Pancreas (tissue), 10 donors: ENCODE data around the gene CFAP46. TPM values are rescaled to one million over a fixed set of nuclear protein-coding genes. Genes with fewer than 3 reads are reported as not detected.

Experiments
- ATAC-seq, 4 donors: fragments of 200-7000 bp; cut with Tn5 transposase; one replicate each; pipeline versions ENCODE4 v1.8.0 to v1.9.1; 2020; ENCODE audit warnings: mild to moderate bottlenecking in 4 of 4, moderate library complexity in 4 of 4
- DNase-seq, 6 donors: peaks; one replicate each; pipeline ENCODE4 v3.0.0-alpha.2; 2020
- FAIRE-seq: peaks from 2 replicates; lab custom pipeline; 2012; peaks lifted over from hg19 to GRCh38; lab: Jason Lieb, UNC
- H3K27ac ChIP-seq, 4 donors: fragments of 200-600 bp; sonication (generic); 1 replicate in 3 of 4; 2 replicates in 1 of 4; pipeline versions ENCODE4 v1.5.0 to v1.8.0; 2020
- H3K27me3 ChIP-seq, 4 donors: fragments of 200-600 bp; one replicate each; pipeline ENCODE4 v1.8.0; 2021
- H3K36me3 ChIP-seq, 3 donors: fragments of 200-600 bp; sonication (generic) in 1 of 3; one replicate each; pipeline versions ENCODE4 v1.5.0 to v1.8.0; 2020 to 2021
- H3K4me1 ChIP-seq, 3 donors: fragments of 200-600 bp; one replicate each; pipeline ENCODE4 v1.8.0; 2021
- H3K4me3 ChIP-seq, 4 donors: fragments of 200-600 bp; sonication (generic) in 2 of 4; one replicate each; pipeline versions ENCODE4 v1.5.0 to v1.8.0; 2020 to 2021
- H3K9me3 ChIP-seq, 4 donors: fragments of 200-600 bp; one replicate each; pipeline ENCODE4 v1.8.0; 2021
- WGBS, 2 donors: extraction: QIAGEN DNeasy Blood & Tissue Kit; methylation state at CpG; one replicate each; pipeline ENCODE4 v1.1.7; 2013; 5-methylcytosine and 5-hydroxymethylcytosine counted together
- intact Hi-C, 3 donors: fragments of 100-400 bp; cut with DNase I; formaldehyde crosslinking; loops; one replicate each; pipeline versions ENCODE4 v1.11.1 to v1.14.2; 2022
- polyA plus RNA-seq, 2 donors: library from polyadenylated mRNA; stranded (reverse); fragments of 200-250 nt; gene quantifications; one replicate each; pipeline ENCODE4 v1.2.3, GENCODE V29; 2013
- total RNA-seq, 6 donors: library from RNA; stranded (reverse); fragmentation: NEBNext Ultra II Directional in 4 of 6; extraction: Animal tissue kit (Norgen Biotek cat#: 25700) in 4 of 6; gene quantifications; one replicate each; pipeline versions ENCODE4 v1.2.1 to v1.2.4, GENCODE V29; 2021 to 2023
- TF ChIP-seq, protein P1 (sequence below), 4 donors: fragments of 200-600 bp; sonication (generic) in 3 of 4; IDR thresholded peaks; one replicate each; pipeline versions ENCODE4 v1.5.0 to v1.8.0; 2021; ENCODE audit warnings: antibody characterized with exemption in 4 of 4
- donor health status: healthy with polysubstance abuse.
- donor health status: DM: no; HTN: no; CAD: no; lungs with moderate emphysema.
- donor health status: DM: no; HTN: no; CAD: no.
- donor health status: control.
- donor health status: control.
- donor health status: Bipolar disorder and iron deficiency.
- donor health status: DM: yes; HTN: yes; CAD: no.
- donor health status: DM: no; HTN: no; CAD: no.
- donor health status: DM: no; HTN: no; CAD: no.
- donor health status: DM: yes; HTN: yes; CAD: no.

Gene CFAP46
- total and polyA plus RNA-seq, 8 donors: 0.39 to 1.6 (median 1.0) TPM

GRCh38 chr10:132813001-132813401, 129.4 kb downstream of the CFAP46 start:
- H3K36me3 ChIP-seq: no peaks in the 10 kb centered on the region
- DNase-seq (peak in 3 of 6 donors; percentile 9 to 53 (median 19)), FAIRE-seq (no peak), ATAC-seq (no peak)
- no peaks in the 10 kb centered on the region for H3K9me3 ChIP-seq
- H3K27me3 ChIP-seq: no peaks in the 10 kb centered on the region
- intact Hi-C loops: no loop called here
- TF ChIP-seq, protein P1, sequence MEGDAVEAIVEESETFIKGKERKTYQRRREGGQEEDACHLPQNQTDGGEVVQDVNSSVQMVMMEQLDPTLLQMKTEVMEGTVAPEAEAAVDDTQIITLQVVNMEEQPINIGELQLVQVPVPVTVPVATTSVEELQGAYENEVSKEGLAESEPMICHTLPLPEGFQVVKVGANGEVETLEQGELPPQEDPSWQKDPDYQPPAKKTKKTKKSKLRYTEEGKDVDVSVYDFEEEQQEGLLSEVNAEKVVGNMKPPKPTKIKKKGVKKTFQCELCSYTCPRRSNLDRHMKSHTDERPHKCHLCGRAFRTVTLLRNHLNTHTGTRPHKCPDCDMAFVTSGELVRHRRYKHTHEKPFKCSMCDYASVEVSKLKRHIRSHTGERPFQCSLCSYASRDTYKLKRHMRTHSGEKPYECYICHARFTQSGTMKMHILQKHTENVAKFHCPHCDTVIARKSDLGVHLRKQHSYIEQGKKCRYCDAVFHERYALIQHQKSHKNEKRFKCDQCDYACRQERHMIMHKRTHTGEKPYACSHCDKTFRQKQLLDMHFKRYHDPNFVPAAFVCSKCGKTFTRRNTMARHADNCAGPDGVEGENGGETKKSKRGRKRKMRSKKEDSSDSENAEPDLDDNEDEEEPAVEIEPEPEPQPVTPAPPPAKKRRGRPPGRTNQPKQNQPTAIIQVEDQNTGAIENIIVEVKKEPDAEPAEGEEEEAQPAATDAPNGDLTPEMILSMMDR (IDR thresholded peaks at IDR 0.05): no peak
- no peak overlapping the region for H3K4me3 ChIP-seq
- no peaks in the 10 kb centered on the region for H3K4me1 ChIP-seq
- WGBS, 2 donors: 65 to 75% methylated on average over 10 of the region's 10 CpGs
- H3K27ac ChIP-seq: no peak overlapping the region

- H3K36me3 ChIP-seq: no peaks in the 10 kb centered on the region
- ATAC-seq (no peak), FAIRE-seq (no peak), DNase-seq (no peak)
- H3K9me3 ChIP-seq: no peaks in the 10 kb centered on the region
- no peaks in the 10 kb centered on the region for H3K4me1 ChIP-seq
- no peak overlapping the region for H3K27ac ChIP-seq
- no peaks in the 10 kb centered on the region for H3K27me3 ChIP-seq
- 57 to 72% methylated on average over 9 to 11 of the region's 11 CpGs for WGBS, 2 donors
- intact Hi-C loops: no loop called here
- TF ChIP-seq, protein P1 (IDR thresholded peaks at IDR 0.05): no peak
- no peak overlapping the region for H3K4me3 ChIP-seq
Measured at GRCh38 chr10:132812520-132812919, 129.8 kb downstream of the CFAP46 start.

- Histone ChIP-seq H3K27me3 (no peaks in the 10 kb centered on the region), H3K27ac (no peak overlapping the region), H3K36me3 (no peaks in the 10 kb centered on the region), H3K9me3 (no peaks in the 10 kb centered on the region), H3K4me1 (no peaks in the 10 kb centered on the region), H3K4me3 (no peak overlapping the region)
- DNase-seq (peak in 2 of 6 donors; percentile 46 to 64), ATAC-seq (no peak), FAIRE-seq (no peak)
- WGBS, 2 donors: 58 to 77% methylated on average over 26 of the region's 26 CpGs
- intact Hi-C loops: no loop called here
- TF ChIP-seq, protein P1 (IDR thresholded peaks at IDR 0.05): no peak
Measured at GRCh38 chr10:132811891-132812481, 130.4 kb downstream of the CFAP46 start.

DNA sequence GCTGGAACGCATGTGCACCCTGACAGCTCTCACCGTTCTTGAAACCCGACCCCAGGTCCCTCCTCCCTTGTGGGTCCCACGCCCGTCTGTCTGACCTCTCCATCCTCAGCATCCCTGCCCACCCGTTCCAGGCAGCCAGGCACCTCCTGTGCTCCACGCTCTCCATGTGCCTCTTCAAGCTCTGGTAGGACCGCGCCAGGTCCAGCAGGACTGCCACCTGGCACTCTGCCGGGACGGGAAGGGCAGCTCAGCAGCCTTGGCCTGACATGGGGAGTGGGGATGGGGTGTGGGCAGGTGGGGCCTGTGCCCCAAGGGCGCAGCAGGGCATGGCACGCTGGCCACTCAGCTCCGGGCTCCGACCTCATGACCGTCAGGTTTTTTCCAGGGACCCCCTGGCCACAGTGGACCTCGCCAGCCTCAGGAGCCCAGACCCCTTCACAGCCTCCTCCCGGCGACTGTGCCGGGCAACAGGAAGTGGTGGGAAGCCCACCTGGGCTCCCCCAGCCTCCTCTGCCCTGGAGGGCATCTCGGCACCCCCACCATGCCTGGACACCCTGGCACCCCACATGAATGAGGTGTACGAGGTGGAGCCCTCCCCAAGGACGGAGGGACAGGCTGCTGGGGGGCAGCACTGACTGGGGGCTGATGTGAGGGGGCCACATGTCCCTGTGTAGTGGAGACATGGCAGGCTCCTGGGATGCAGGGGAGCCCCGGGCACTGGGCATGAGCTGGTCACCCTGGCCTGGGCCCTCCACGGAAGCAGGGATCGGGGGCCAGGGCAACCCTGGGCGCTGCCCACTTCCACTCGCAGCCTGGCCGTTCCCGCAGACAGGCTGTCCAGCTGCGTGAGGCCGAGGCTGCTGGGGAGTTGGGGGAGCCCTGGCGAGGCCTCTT, 131.3 kb downstream of the CFAP46 start:
- H3K36me3 ChIP-seq: no peaks in the 10 kb centered on the region
- DNase-seq (peak in 3 of 6 donors; percentile 20 to 63 (median 46)), ATAC-seq (no peak), FAIRE-seq (no peak)
- no peak overlapping the region for H3K4me3 ChIP-seq
- no peaks in the 10 kb centered on the region for H3K27me3 ChIP-seq
- no peak overlapping the region for H3K27ac ChIP-seq
- H3K4me1 ChIP-seq: no peaks in the 10 kb centered on the region
- TF ChIP-seq, protein P1 (IDR thresholded peaks at IDR 0.05): no peak
- intact Hi-C loops: no loop called here
- 50 to 53% methylated on average over 29 to 33 of the region's 33 CpGs for WGBS, 2 donors
- H3K9me3 ChIP-seq: no peaks in the 10 kb centered on the region
